Memory B cell (primary cell): ENCODE results near the gene BPTF.
"Not testable (repeated sequence)": the region's sequence is repeated elsewhere in the genome, so short reads cannot be mapped to it uniquely, and the experiment has no call there.

Experiments
- ATAC-seq: fragments of 150-1000 bp; cut with Tn5 transposase; 2 replicates; pipeline ENCODE4 v1.10.0; 2021; ENCODE audit warnings: low read depth, mild to moderate bottlenecking, moderate library complexity
- DNase-seq, 2 donors: peaks; one replicate each; pipeline ENCODE4 v3.0.0; 2022; ENCODE audit warnings: low spot score in 2 of 2
- H3K27ac Mint-ChIP-seq: one replicate; pipeline ENCODE4 v1.8.0; 2022; ENCODE audit warnings: mild to moderate bottlenecking, moderate library complexity, mixed read lengths
- H3K27me3 Mint-ChIP-seq: one replicate; pipeline ENCODE4 v1.8.0; 2022; ENCODE audit warnings: mixed read lengths
- H3K36me3 Mint-ChIP-seq: one replicate; pipeline ENCODE4 v1.8.0; 2022; ENCODE audit warnings: mild to moderate bottlenecking, mixed read lengths
- H3K4me1 Mint-ChIP-seq: one replicate; pipeline ENCODE4 v1.8.0; 2022; ENCODE audit warnings: mixed read lengths
- H3K4me3 Mint-ChIP-seq: one replicate; pipeline ENCODE4 v1.8.0; 2022; ENCODE audit warnings: mild to moderate bottlenecking, moderate library complexity, mixed read lengths
- H3K9me3 Mint-ChIP-seq: one replicate; pipeline ENCODE4 v1.8.0; 2022; ENCODE audit warnings: mixed read lengths

Gene BPTF

DNA sequence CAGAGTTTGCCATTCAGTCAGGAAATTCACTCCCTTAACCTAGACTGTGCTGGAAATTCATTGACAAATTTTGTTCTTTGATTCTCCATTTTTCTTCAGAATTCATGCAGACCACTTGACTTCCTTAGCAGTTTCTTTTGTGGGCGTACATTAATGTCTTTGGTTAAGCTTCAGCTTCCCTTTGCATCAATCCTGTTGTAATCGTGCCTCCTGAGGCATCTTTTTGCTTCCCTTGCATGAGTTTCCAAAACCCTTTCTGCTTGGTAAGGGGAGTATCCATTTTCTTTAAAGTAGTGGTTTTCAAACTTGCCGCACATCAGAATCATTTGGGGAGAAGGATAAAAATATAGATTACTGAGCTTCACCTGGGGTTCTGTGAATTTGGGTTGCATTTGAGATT lies 23.5 kb downstream of the BPTF start:
- not testable (repeated sequence) for H3K27ac Mint-ChIP-seq, DNase-seq, H3K36me3 Mint-ChIP-seq, ATAC-seq, H3K27me3 Mint-ChIP-seq, H3K9me3 Mint-ChIP-seq, H3K4me3 Mint-ChIP-seq
- peaks cover 20% of the 10 kb centered on the region for H3K4me1 Mint-ChIP-seq

GRCh38 chr17:67850991-67851631 lies 25.8 kb downstream of the BPTF start:
- H3K27me3 Mint-ChIP-seq: no peaks in the 10 kb centered on the region
- no peak for DNase-seq
- ATAC-seq: no peak
- peak overlapping the region; percentile 73 for H3K27ac Mint-ChIP-seq
- H3K4me3 Mint-ChIP-seq: no peak overlapping the region
- peaks cover 12% of the 10 kb centered on the region for H3K36me3 Mint-ChIP-seq
- H3K4me1 Mint-ChIP-seq: peaks cover 29% of the 10 kb centered on the region
- H3K9me3 Mint-ChIP-seq: no peaks in the 10 kb centered on the region

GRCh38 chr17:67853703-67854102 lies 28.4 kb downstream of the BPTF start:
- no peaks in the 10 kb centered on the region for H3K27me3 Mint-ChIP-seq
- peaks cover 12% of the 10 kb centered on the region for H3K36me3 Mint-ChIP-seq
- no peak for ATAC-seq
- no peaks in the 10 kb centered on the region for H3K9me3 Mint-ChIP-seq
- no peak overlapping the region for H3K4me3 Mint-ChIP-seq
- DNase-seq: no peak
- H3K27ac Mint-ChIP-seq: peak overlapping the region; percentile 74
- H3K4me1 Mint-ChIP-seq: peaks cover 34% of the 10 kb centered on the region

DNA sequence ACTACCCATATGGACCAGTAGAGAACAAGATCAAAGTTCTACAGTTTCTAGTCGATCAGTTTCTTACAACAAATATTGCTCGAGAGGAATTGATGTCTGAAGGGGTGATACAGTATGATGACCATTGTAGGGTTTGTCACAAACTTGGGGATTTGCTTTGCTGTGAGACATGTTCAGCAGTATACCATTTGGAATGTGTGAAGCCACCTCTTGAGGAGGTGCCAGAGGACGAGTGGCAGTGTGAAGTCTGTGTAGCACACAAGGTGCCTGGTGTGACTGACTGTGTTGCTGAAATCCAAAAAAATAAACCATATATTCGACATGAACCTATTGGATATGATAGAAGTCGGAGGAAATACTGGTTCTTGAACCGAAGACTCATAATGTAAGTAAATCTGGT lies 29.1 kb downstream of the BPTF start:
- Mint-ChIP-seq H3K4me1 (peaks cover 36% of the 10 kb centered on the region), H3K4me3 (no peak overlapping the region), H3K9me3 (no peaks in the 10 kb centered on the region)

GRCh38 chr17:67855504-67856324 lies 30.4 kb downstream of the BPTF start:
- H3K4me1 Mint-ChIP-seq: peaks cover 36% of the 10 kb centered on the region
- H3K9me3 Mint-ChIP-seq: no peaks in the 10 kb centered on the region
- peak overlapping the region; percentile 91 for H3K27ac Mint-ChIP-seq
- H3K4me3 Mint-ChIP-seq: peak overlapping the region; percentile 72
- H3K36me3 Mint-ChIP-seq: peaks cover 7% of the 10 kb centered on the region
- peak; percentile 93 for ATAC-seq
- no peaks in the 10 kb centered on the region for H3K27me3 Mint-ChIP-seq
- DNase-seq: peak; percentile 15 to 27

More for the DNA sequence above, 29.1 kb downstream of the BPTF start:
- DNase-seq (no peak), ATAC-seq (no peak)
- H3K36me3 Mint-ChIP-seq: peaks cover 12% of the 10 kb centered on the region
- peak overlapping the region; percentile 74 for H3K27ac Mint-ChIP-seq
- no peaks in the 10 kb centered on the region for H3K27me3 Mint-ChIP-seq

DNA sequence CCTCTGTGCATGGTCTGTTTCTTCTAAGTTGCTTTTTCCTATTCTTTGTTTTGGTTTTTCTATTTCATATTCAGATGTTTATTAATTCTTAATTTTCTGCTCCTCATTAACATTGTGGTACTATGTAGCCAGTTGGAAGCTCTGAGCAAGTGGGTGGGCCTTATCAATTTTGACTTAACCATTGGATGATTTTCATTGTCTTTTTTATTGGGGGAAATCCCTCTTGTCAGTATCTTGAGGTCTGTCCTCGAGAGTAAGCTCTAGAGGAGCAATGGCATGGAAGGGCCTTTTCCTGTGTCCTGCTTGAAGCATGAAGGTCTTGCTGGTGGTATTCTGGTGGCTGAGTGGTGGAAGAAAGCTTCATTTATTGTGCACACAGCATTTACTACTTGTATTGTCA lies 31.1 kb downstream of the BPTF start:
- H3K27ac Mint-ChIP-seq: peak overlapping the region; percentile 91
- H3K4me1 Mint-ChIP-seq: peaks cover 39% of the 10 kb centered on the region
- not testable (repeated sequence) for DNase-seq, H3K27me3 Mint-ChIP-seq, H3K9me3 Mint-ChIP-seq, ATAC-seq
- H3K36me3 Mint-ChIP-seq: peaks cover 10% of the 10 kb centered on the region
- H3K4me3 Mint-ChIP-seq: peak overlapping the region; percentile 72

DNA sequence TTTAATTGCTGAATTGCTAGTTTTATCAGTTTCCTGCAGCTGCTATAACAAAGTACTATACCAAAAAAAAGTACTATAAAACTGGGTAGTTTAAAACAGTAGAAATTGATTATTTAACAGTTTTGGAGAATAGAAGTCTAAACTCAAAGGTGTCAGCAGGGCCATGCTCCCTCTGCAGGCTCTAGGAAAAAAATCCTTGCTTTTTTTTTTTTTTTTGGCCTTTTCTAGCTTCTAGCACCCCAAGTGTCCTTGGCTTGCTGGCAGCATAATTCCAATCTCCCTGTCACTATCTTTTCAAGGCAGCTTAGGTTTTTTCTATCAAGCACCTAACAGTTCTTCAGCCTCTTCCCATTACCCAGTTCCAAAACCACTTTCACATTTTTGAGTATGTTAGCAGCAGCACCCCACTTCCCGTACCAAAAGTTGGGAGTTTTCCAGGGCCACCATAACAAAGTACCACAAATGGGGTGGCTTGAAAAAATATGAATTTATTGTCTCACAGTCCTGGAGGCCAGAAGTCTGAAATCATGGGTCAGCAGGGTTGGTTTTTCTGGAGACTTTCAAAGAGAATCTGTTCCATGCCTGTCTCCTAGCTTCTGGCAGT lies 37.4 kb downstream of the BPTF start:
- no peak for ATAC-seq
- peaks cover 34% of the 10 kb centered on the region for H3K4me1 Mint-ChIP-seq
- H3K36me3 Mint-ChIP-seq: peaks cover 13% of the 10 kb centered on the region
- no peak overlapping the region for H3K4me3 Mint-ChIP-seq
- no peaks in the 10 kb centered on the region for H3K27me3 Mint-ChIP-seq
- H3K9me3 Mint-ChIP-seq: no peaks in the 10 kb centered on the region
- peak overlapping the region; percentile 32 for H3K27ac Mint-ChIP-seq
- DNase-seq: no peak

DNA sequence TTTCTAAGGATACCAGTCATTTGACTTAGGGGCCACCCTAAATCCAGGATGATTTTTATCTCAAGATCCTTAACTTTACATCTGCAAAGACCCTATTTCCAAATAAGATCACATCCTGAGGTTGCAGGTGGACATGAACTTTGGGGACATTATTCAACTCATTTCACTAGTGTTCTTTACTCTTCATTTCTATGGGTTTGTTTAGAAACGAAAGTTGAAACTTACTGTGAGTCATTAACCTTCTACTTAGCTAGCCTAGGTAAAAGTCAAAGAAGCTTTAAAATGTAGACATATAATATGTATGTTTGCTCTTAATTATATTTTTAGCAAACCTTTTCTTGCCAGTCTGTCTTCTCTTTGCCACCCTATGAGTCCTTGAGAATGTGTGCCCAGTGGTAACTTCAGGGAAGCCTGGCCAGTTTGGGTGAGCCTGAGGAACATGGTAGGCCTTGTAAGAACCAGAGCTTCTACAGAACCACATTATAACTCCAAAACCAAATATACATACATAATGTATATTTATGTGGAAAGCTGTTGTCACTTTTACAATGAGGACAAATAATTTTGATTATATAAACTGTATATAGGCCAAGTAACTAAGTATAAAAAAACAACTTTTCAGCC lies 38.4 kb downstream of the BPTF start:
- Mint-ChIP-seq H3K4me3 (no peak overlapping the region), H3K4me1 (peaks cover 34% of the 10 kb centered on the region), H3K9me3 (no peaks in the 10 kb centered on the region), H3K36me3 (peaks cover 16% of the 10 kb centered on the region), H3K27me3 (no peaks in the 10 kb centered on the region), H3K27ac (no peak overlapping the region)
- DNase-seq (no peak), ATAC-seq (no peak)

- no peak for ATAC-seq
- Mint-ChIP-seq H3K4me3 (no peak overlapping the region), H3K9me3 (no peaks in the 10 kb centered on the region), H3K36me3 (peaks cover 21% of the 10 kb centered on the region), H3K4me1 (peaks cover 32% of the 10 kb centered on the region), H3K27me3 (no peaks in the 10 kb centered on the region), H3K27ac (no peak overlapping the region)
- no peak for DNase-seq
These were observed 40.1 kb downstream of the BPTF start for GRCh38 chr17:67865438-67865837.

- H3K4me3 Mint-ChIP-seq: no peak overlapping the region
- no peak for ATAC-seq
- H3K9me3 Mint-ChIP-seq: no peaks in the 10 kb centered on the region
- H3K27ac Mint-ChIP-seq: no peak overlapping the region
- DNase-seq: no peak
- peaks cover 16% of the 10 kb centered on the region for H3K36me3 Mint-ChIP-seq
- H3K27me3 Mint-ChIP-seq: no peaks in the 10 kb centered on the region
- peaks cover 21% of the 10 kb centered on the region for H3K4me1 Mint-ChIP-seq
These were observed 42.3 kb downstream of the BPTF start for GRCh38 chr17:67867591-67867990.

DNA sequence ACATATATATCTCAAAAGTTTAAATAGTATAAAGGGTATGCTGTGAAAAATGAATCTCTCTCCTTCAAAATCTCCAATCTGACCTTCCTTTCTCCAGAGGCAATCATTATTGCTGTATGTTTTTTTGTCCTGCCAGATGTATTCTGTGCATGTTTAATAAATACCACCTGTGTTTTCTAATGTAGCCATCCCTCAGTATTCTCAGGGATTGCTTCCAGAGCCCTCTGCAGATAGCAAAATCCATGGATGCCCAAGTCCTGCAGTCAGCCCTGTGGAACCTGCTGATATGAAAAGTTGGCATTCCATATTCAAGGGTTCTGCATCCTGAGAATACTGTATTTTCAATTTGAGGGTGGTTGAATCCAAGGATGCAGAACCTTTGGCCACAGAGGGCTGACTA lies 42.9 kb downstream of the BPTF start:
- DNase-seq (no peak), ATAC-seq (no peak)
- H3K27me3 Mint-ChIP-seq: no peaks in the 10 kb centered on the region
- no peak overlapping the region for H3K4me3 Mint-ChIP-seq
- H3K9me3 Mint-ChIP-seq: no peaks in the 10 kb centered on the region
- no peak overlapping the region for H3K27ac Mint-ChIP-seq
- H3K36me3 Mint-ChIP-seq: peaks cover 16% of the 10 kb centered on the region
- H3K4me1 Mint-ChIP-seq: peaks cover 21% of the 10 kb centered on the region

DNA sequence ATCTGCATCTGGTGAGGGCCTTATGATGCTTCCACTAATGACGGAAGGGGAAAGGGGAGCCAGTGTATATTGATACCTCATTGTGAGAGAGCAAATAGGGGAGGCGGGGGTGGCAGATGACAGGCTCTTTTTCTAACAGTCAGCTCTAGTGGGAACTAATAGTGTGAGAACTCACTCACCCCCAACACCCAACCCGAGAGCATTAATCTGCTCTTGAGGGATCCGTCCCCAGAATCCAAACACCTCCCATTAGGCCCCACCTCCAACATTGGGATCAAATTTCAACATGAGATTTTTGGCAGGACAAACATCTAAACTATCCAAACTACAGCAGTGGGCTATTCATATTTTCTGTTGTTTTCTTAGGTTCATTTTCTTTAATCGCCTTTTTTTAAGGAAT lies 54.4 kb downstream of the BPTF start:
- ATAC-seq (no peak), DNase-seq (no peak)
- no peak overlapping the region for H3K27ac Mint-ChIP-seq
- no peaks in the 10 kb centered on the region for H3K27me3 Mint-ChIP-seq
- H3K4me3 Mint-ChIP-seq: no peak overlapping the region
- H3K4me1 Mint-ChIP-seq: peaks cover 4% of the 10 kb centered on the region
- peaks cover 24% of the 10 kb centered on the region for H3K36me3 Mint-ChIP-seq
- no peaks in the 10 kb centered on the region for H3K9me3 Mint-ChIP-seq

GRCh38 chr17:67881083-67881482 lies 55.8 kb downstream of the BPTF start:
- H3K4me3 Mint-ChIP-seq: no peak overlapping the region
- ATAC-seq: no peak
- no peaks in the 10 kb centered on the region for H3K27me3 Mint-ChIP-seq
- peaks cover 24% of the 10 kb centered on the region for H3K36me3 Mint-ChIP-seq
- no peak overlapping the region for H3K27ac Mint-ChIP-seq
- no peak for DNase-seq
- peaks cover 4% of the 10 kb centered on the region for H3K4me1 Mint-ChIP-seq
- no peaks in the 10 kb centered on the region for H3K9me3 Mint-ChIP-seq

- no peak for DNase-seq
- H3K4me1 Mint-ChIP-seq: no peaks in the 10 kb centered on the region
- H3K27me3 Mint-ChIP-seq: no peaks in the 10 kb centered on the region
- H3K36me3 Mint-ChIP-seq: peaks cover 20% of the 10 kb centered on the region
- no peak for ATAC-seq
- no peak overlapping the region for H3K4me3 Mint-ChIP-seq
- H3K27ac Mint-ChIP-seq: no peak overlapping the region
- no peaks in the 10 kb centered on the region for H3K9me3 Mint-ChIP-seq
These were observed 59.4 kb downstream of the BPTF start for GRCh38 chr17:67884741-67885140.
